NCI-H526 (cell line): Measurements from ENCODE around the gene GRIK4.

Experiments used
- DNase-seq, 2 experiments: peaks; one replicate each; lab custom pipeline; 2025; lab: John Stamatoyannopoulos, UW

GRIK4 gene

DNA sequence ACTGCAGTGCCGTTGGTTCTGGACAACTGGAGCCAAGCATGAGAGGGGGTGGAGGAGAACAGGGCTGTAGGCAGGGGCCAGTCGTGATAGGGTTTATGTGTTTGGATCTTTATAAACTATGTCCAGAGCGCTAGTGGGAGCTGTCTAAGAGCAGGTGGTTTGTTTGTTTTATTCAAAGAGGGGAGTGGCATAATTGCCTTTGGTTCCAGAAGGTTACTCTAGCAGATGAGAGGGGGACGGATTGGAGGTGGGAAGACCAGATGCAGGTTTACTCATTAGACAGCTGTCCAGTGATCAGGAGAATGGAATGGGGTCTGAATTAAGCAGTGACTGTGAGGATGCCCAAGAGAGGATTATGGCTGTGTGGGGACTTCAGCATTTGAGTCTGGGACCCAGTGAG lies 403.1 kb downstream of the GRIK4 start:
- peak; percentile 90 to 97 for DNase-seq

DNA sequence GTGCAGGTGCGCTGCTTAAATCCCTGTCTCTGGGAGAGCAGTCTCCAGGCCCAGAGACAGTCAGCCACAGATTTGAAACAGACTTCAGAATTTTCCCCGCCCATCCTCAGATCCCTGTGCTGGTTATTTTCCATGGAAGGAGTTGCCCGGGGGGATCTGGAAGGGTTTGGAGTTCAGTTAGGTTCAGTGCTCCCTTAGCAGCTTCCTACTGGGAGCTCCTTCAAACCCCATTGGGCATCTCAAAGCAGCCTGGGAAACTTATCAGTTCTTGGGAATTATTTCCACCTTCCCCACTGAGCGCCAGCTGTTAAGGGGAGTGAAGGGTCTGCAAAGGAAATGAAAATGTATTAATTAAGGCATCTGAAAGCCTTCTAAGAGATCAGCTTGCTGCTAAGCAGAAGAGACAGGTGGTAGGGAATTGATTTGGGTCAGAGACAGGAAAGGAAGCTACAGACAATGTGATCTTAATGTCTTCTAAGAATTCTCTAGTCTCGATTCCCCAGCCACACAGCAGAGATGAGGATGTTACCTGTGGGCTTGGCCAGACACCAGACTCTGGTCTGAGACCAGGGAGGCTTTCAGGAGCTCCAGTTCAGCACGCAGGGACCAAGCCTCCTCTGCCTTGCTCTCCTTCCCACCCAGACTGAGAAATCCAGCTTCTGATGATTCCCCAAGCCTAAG lies 406.2 kb downstream of the GRIK4 start:
- DNase-seq: peak in 1 of 2 experiments; percentile 39

DNA sequence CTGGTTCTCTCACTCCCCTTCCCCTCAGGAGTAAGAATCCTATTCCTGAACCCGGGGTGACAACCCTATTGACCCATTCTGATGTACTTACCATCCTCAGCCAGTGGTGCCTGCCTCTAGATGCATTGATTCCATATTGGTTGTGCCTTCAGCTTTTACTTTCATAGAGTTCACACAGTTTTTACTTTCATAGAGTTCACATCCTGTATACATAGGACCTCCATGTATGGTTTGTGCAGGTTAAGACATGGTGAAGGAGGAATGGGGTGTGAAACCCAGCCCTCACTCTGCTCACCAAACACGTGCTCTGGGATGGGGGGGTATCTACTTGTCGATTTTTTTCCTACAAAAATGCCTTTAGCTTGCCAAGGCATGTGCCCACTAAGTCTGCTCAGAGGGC lies 406.7 kb downstream of the GRIK4 start:
- DNase-seq: no peak

DNA sequence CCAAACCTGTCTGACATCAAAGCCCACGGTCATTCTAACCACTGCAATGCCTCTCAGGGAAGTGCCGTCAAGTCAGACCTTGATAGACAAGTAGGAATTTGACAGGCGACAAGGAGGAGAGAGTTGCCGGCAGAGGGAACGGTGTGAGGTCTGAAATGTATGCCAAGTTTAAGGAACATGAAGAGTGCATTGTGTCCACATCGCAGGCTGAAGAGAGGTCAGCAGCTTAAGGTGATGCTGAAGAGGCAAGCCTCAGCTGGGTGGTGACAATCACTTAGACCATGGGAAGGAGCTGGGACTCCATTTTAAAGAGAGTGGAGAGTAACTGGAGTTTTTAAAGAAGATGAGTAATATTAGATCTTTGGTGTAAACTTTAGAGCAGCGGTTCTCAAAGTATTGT lies 407.5 kb downstream of the GRIK4 start:
- no peak for DNase-seq

- DNase-seq: no peak
Observed at GRCh38 chr11:120919566-120919965, 408.0 kb downstream of the GRIK4 start.

GRCh38 chr11:120923866-120924508 lies 412.4 kb downstream of the GRIK4 start:
- no peak for DNase-seq

DNA sequence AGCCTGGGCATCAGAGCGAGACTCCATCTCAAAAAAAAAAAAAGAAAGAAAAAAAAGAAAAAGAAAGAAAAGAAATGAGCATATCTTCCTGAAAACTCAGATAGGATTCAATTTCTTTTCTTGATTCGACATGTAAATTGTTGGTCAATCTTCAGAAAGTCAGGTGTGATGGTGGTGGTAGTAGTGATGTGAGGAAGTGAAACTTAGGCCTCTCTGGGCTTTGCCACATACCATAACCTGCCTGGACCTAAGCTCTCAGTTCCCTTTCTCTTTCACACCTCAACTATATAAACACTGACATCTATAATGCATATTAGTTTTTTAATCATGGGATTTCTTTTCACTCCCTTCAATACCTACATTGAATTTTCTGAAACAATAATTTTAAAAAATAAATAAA lies 414.4 kb downstream of the GRIK4 start:
- DNase-seq: no peak

- DNase-seq: peak; percentile 60 to 67
Observed at GRCh38 chr11:120928627-120929026, 417.1 kb downstream of the GRIK4 start.

- peak in 1 of 2 experiments; percentile 66 for DNase-seq
Observed at GRCh38 chr11:120929090-120929489, 417.5 kb downstream of the GRIK4 start.

- peak; percentile 94 to 99 for DNase-seq
Observed at GRCh38 chr11:120929664-120930154, 418.2 kb downstream of the GRIK4 start.

- DNase-seq: peak; percentile 50 to 67
Observed at GRCh38 chr11:120931057-120931779, 419.7 kb downstream of the GRIK4 start.

DNA sequence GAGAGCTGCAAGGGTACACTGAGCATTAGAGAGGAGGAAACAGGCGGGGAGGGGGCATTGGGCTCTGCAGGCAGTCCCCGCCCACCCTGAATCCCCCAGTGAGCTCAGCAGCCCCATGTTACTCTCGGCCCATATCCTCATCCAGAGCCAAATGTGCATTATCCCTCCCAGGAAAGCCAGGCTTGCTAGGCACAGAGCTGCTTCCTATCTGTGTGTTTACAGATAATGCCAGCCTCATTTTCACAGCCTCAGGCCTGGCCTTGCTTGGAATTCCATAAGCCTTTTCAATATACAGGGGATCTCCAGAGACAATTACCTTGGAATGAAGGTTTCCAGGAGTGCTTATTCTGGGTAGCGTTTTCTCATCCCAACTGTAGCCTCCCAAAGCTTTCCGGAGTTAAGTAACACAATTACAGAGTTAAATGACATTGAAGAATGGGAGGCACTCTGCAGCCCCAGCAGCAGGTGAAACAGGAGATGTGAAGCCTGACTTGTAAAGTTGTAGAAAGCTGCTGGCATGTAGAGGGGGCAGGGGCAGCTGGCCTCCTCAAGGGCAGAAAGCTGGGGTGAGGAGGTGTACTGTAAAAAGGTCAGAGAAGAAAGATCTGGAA lies 420.9 kb downstream of the GRIK4 start:
- DNase-seq: peak in 1 of 2 experiments; percentile 51

GRCh38 chr11:120936356-120936755 lies 424.8 kb downstream of the GRIK4 start:
- no peak for DNase-seq

- no peak for DNase-seq
Observed at GRCh38 chr11:120937501-120937900, 426.0 kb downstream of the GRIK4 start.

DNA sequence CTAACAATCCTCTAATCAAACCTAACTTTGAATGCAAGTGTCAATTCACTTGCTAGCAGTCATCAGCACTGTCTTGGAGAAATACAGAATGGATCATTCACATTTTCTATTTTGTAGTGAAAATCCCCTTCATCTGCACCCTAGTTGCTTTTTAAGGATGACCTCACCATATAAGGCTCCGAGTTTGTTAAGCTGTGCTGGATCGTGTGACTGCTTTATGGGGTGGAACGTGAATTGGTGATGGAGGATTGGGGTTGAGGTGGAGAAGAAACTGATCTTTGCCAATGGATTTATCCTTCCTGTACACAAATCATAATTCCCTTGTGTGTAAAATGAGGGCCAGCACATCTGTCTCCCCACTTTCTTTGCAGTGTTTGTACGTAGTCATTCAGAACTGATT lies 426.7 kb downstream of the GRIK4 start:
- DNase-seq: no peak

- peak; percentile 96 to 98 for DNase-seq
Observed at GRCh38 chr11:120940160-120940848, 428.8 kb downstream of the GRIK4 start.

DNA sequence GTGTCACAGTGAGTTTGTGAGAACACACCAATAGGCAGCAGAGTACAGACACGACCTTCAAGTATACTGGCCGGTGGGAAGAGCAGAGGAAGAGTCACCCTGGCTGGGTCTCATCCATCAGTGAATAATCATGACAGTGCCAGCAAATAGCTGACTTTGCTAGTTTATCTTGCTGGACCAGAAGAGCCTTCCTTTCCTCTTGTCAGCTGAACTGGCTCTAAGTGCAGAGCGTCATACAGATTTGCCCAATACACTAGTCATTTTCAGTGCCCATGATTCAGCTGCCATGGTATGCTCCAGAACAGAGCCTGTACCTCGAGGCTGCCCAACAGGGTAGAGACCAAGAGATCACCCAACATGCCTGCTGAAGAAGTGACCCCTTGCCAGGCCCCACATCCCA lies 429.5 kb downstream of the GRIK4 start:
- no peak for DNase-seq

GRCh38 chr11:120942701-120943100 lies 431.2 kb downstream of the GRIK4 start:
- no peak for DNase-seq

GRCh38 chr11:120945042-120945441 lies 433.5 kb downstream of the GRIK4 start:
- peak in 1 of 2 experiments; percentile 42 for DNase-seq

DNA sequence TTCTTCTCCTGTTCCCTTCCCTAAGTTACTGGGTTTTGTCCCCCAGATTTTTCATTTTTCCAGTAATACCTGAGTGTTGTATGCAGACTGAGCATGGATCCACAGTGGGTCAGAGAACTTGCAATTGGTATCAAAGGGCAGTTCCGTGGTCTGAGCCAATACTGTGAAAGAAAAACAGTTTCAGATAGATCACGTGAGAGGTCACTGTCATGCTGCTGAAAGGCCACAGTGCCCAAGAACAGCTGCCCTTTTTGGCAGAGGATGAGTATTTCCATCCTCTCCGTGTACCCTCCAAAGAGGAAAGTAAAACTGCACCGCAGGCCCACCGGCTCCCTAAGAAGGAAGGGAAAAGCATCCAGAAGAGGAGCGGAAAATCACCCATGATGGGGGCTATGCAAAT lies 439.3 kb downstream of the GRIK4 start:
- no peak for DNase-seq

GRCh38 chr11:120952461-120953434 lies 441.2 kb downstream of the GRIK4 start:
- peak; percentile 96 to 98 for DNase-seq
